ENCODE data around the gene FARS2. TPM values are rescaled to one million over a fixed set of nuclear protein-coding genes. Genes with fewer than 3 reads are reported as not detected.

The FARS2 gene
- total and polyA plus RNA-seq, 9 of the 15 experiments (the other 6 are each of a cell fraction or from before 2014, with no cell fraction given), result 16.5 to 62.2 (median 27.0) TPM

GRCh38 chr6:5277589-5277988 lies 16.3 kb downstream of the FARS2 start:
- TF ChIP-seq DEAF1 (CRISPR knock-in tag; IDR thresholded peaks at IDR 0.05) (no peak), ZNF316 (IDR thresholded peaks at IDR 0.05) (peak; percentile 91), MAFG (tag; conservative IDR thresholded peaks at IDR 0.05) (peak; percentile 73), MAFF (IDR thresholded peaks at IDR 0.05; ENCODE audit: low read length) (peak; percentile 78), MAFK (IDR thresholded peaks at IDR 0.05; ENCODE audit: low read length) (peak; percentile 63; the same call in 1 of the 2 replicates), KHSRP (IDR thresholded peaks at IDR 0.05) (no peak), C11orf30 (IDR thresholded peaks at IDR 0.05; ENCODE audit: low read depth) (peak; percentile 79), ZNF224 (CRISPR knock-in tag; IDR thresholded peaks at IDR 0.05) (no peak)
- Histone ChIP-seq H3K27ac (ENCODE audit: extremely low read depth, low read depth, low read length) (no peak overlapping the region), H3K9me1 (ENCODE audit: control insufficient read depth, insufficient read depth, low read length) (no peaks in the 10 kb centered on the region), H3K4me2 (ENCODE audit: insufficient read depth, low read length) (no peak overlapping the region), H3K9me3 (replicated peaks; ENCODE audit: control insufficient read depth, insufficient read depth, low read depth, low read length) (no peaks in the 10 kb centered on the region), H3K4me3 (no peak overlapping the region), H2AFZ (ENCODE audit: low read depth, low read length) (no peak overlapping the region), H4K20me1 (replicated peaks; ENCODE audit: control insufficient read depth, insufficient read depth, low read length) (no peaks in the 10 kb centered on the region), H3K79me2 (ENCODE audit: control insufficient read depth, insufficient read depth, low read length) (peaks cover 37% of the 10 kb centered on the region), H3K9ac (ENCODE audit: insufficient read depth in 1 of 2, low read depth in 2 of 2, low read length in 2 of 2) (no peak overlapping the region), H3K36me3 (ENCODE audit: control insufficient read depth, insufficient read depth, low read length) (0 out of 3 replicates have a peak, but pooled peaks cover 2% of the 10 kb centered on the region), H3K27me3 (ENCODE audit: control insufficient read depth in 2 of 2, insufficient read depth in 2 of 2, low read length in 2 of 2) (no peaks in the 10 kb centered on the region), H3K4me1 (replicated peaks in 1 of 2; ENCODE audit: control insufficient read depth in 2 of 2, insufficient read depth in 2 of 2, low read length in 2 of 2) (peaks cover 5 to 12% of the 10 kb centered on the region in 2 experiments; a peak in 4 of 5 replicates)
- POLR2A ChIA-PET, result interaction anchor here (1.1 kb wide), 1 partner anchor 11 kb away, joined by 3 read pairs; no protein-coding TSS in a partner anchor
- CTCF ChIA-PET (ENCODE audit: low intra/inter-chr PET ratio), result interaction anchor here (0.7 kb wide), 1 partner anchor 137 kb away, joined by 3 read pairs; no protein-coding TSS in a partner anchor
- intact Hi-C loops (cut with micrococcal nuclease), result loop anchor here (5.0 kb wide), 1 partner anchor 100 kb away; no protein-coding TSS in a partner anchor
- FAIRE-seq, result no peak
- 75% methylated on average over 3 of the region's 3 CpGs for WGBS (ENCODE audit: insufficient coverage, low coverage, missing lambda C conversion rate)
- BruUV-seq (replicated peaks), result no TSS peak
- no peak for ATAC-seq
- in situ Hi-C loops (cut with MboI), result no loop called here
- DNase-seq (ENCODE audit: extremely low read depth in 1 of 4, low spot score in 3 of 4), result no peak
